AG09309 (cell line): Measurements from ENCODE around the gene CTPS1.

Source experiments
- DNase-seq: peaks from one replicate; pipeline ENCODE4 v3.0.0-alpha.2; 2010; ENCODE audit warnings: low read depth
- H3K4me3 ChIP-seq: 2 replicates; pipeline ENCODE4 v1.5.1; 2011; ENCODE audit warnings: mild to moderate bottlenecking, low read depth, low read length, moderate library complexity; ENCODE audit not compliant: control insufficient read depth
- CTCF ChIP-seq: IDR thresholded peaks from 2 replicates; pipeline ENCODE4 v1.5.1; 2011; ENCODE audit warnings: mild to moderate bottlenecking, low read depth, low read length, inconsistent platforms; ENCODE audit not compliant: insufficient read depth, control insufficient read depth; ENCODE audit errors: missing control alignments

CTPS1 gene

GRCh38 chr1:40982721-40983120, 3.2 kb downstream of the CTPS1 start:
- no peak for TF ChIP-seq CTCF
- no peak for DNase-seq
- H3K4me3 ChIP-seq, result no peak overlapping the region

GRCh38 chr1:40983286-40983685, 3.8 kb downstream of the CTPS1 start:
- no peak for TF ChIP-seq CTCF
- no peak overlapping the region for H3K4me3 ChIP-seq
- DNase-seq, result no peak

GRCh38 chr1:40984066-40984465, 4.6 kb downstream of the CTPS1 start:
- no peak overlapping the region for H3K4me3 ChIP-seq
- DNase-seq, result no peak
- no peak for TF ChIP-seq CTCF

- DNase-seq, result no peak
- TF ChIP-seq CTCF, result no peak
- H3K4me3 ChIP-seq, result no peak overlapping the region
Measured at GRCh38 chr1:40984531-40984930, 5.0 kb downstream of the CTPS1 start.

GRCh38 chr1:40985161-40985560, 5.7 kb downstream of the CTPS1 start:
- DNase-seq, result no peak
- no peak for TF ChIP-seq CTCF
- H3K4me3 ChIP-seq, result no peak overlapping the region

- no peak overlapping the region for H3K4me3 ChIP-seq
- no peak for TF ChIP-seq CTCF
- no peak for DNase-seq
Measured at GRCh38 chr1:40985875-40986274, 6.4 kb downstream of the CTPS1 start.

GRCh38 chr1:40986328-40986783, 6.9 kb downstream of the CTPS1 start:
- no peak for DNase-seq
- H3K4me3 ChIP-seq, result no peak overlapping the region
- TF ChIP-seq CTCF, result no peak
